Neuron (in vitro differentiated cells): ENCODE measurements around the gene NOP9.
"Not testable (repeated sequence)": the region's sequence is repeated elsewhere in the genome, so short reads cannot be mapped to it uniquely, and the experiment has no call there.

ENCODE experiments used
- H2AFZ ChIP-seq: one replicate; pipeline ENCODE4 v1.6.1; 2013; ENCODE audit warnings: low read depth, mild to moderate bottlenecking, inconsistent platforms, low read length, moderate library complexity
- H3K27me3 ChIP-seq: one replicate; pipeline ENCODE4 v1.6.1; 2013; ENCODE audit warnings: low read length; ENCODE audit not compliant: insufficient read depth
- H3K36me3 ChIP-seq: one replicate; pipeline ENCODE4 v1.6.1; 2013; ENCODE audit warnings: low read length; ENCODE audit not compliant: insufficient read depth
- H3K4me1 ChIP-seq: one replicate; pipeline ENCODE4 v1.6.1; 2013; ENCODE audit warnings: low read length; ENCODE audit not compliant: insufficient read depth
- H3K4me3 ChIP-seq: 2 replicates; pipeline ENCODE4 v1.5.1; 2013; ENCODE audit warnings: mild to moderate bottlenecking, low read length, moderate library complexity
- H3K9me3 ChIP-seq: one replicate; pipeline ENCODE4 v1.6.1; 2013; ENCODE audit warnings: low read length

Gene NOP9

DNA sequence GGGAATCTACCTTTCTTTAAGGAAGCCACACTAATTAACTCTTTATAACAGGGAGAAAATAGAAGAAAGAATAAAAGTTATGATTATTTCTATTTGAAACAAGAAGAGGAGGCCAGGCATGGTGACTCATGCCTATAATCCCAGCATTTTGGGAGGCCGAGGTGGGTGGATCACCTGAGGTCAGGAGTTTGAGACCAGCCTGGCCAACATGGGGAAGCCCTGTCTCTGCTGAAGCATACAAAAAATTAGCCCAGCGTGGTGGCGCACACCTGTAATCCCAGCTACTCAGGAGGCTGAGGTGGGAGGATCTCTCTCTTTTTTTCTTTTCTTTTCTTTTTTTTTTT, 54.8 kb downstream of the NOP9 start:
- not testable (repeated sequence) for H3K4me1 ChIP-seq, H3K9me3 ChIP-seq

DNA sequence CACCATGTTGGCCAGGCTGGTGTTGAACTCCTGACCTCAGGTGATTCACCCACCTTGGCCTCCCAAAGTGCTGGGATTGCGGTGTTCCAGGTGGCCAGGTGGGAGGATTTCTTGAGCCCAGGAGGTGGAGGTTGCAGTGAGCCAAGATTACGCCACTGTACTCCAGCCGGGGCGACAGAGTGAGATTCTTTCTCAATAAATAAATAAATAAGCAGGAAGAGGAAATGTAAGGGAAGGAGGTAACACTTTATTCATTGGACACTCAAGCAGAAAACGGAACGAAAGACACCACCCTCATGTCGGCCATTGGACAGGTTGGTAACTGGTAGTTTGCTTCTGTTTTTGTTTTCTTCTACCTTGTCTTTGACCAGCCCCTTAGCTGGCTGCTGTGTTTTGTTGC, 55.4 kb downstream of the NOP9 start:
- H3K9me3 ChIP-seq: no peaks in the 10 kb centered on the region

More for the DNA sequence above, 54.8 kb downstream of the NOP9 start:
- H2AFZ ChIP-seq, H3K36me3 ChIP-seq, H3K4me3 ChIP-seq: not testable (repeated sequence)
- peaks cover 41% of the 10 kb centered on the region for H3K27me3 ChIP-seq

DNA sequence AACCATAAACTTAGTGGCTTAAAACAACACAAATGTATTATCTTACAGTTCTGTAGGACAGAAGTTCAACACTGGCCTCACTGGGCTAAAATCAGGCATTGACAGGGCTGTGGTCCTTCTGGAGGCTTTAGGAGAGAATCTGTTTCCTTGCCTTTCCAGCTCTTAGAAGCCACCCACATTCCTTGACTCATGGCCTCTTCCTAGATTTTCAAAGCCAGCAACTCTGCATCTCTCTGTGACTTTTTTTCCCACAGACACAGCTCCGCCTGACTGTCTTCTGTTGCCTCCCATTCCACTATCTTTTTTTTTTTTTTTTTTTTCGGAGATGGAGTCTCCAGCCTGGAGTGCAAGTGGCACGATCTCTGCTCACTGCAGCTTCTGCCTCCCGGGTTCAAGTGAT, 56.6 kb downstream of the NOP9 start:
- Histone ChIP-seq H3K4me3 (no peak overlapping the region), H3K36me3 (no peaks in the 10 kb centered on the region), H3K4me1 (no peaks in the 10 kb centered on the region), H2AFZ (no peak overlapping the region), H3K27me3 (peaks cover 34% of the 10 kb centered on the region), H3K9me3 (no peaks in the 10 kb centered on the region)

More for the DNA sequence above, 55.4 kb downstream of the NOP9 start:
- no peaks in the 10 kb centered on the region for H3K36me3 ChIP-seq
- H2AFZ ChIP-seq: no peak overlapping the region
- H3K4me3 ChIP-seq: no peak overlapping the region
- H3K27me3 ChIP-seq: peaks cover 38% of the 10 kb centered on the region
- H3K4me1 ChIP-seq: no peaks in the 10 kb centered on the region
